Keratinocyte (primary cell): ENCODE results near the gene KIF18B. TPM values are rescaled to one million over a fixed set of nuclear protein-coding genes. Genes with fewer than 3 reads are reported as not detected.

ENCODE experiments used
- DNase-seq: peaks from one replicate; pipeline ENCODE4 v3.0.0-alpha.2; 2011; ENCODE audit warnings: low read depth, missing footprints, low spot score
- FAIRE-seq: peaks from 2 replicates; lab custom pipeline; 2011; peaks lifted over from hg19 to GRCh38; lab: Jason Lieb, UNC
- H2AFZ ChIP-seq: 2 replicates; pipeline ENCODE4 v1.6.0; 2012; ENCODE audit warnings: low read length, control low read depth, inconsistent platforms; ENCODE audit not compliant: control insufficient read depth
- H3K27ac ChIP-seq: 2 replicates; pipeline ENCODE4 v1.5.1; 2011; ENCODE audit warnings: low read length; ENCODE audit not compliant: control insufficient read depth, insufficient read depth
- H3K27me3 ChIP-seq: 3 replicates; pipeline ENCODE4 v1.6.0; 2011; ENCODE audit warnings: low read length; ENCODE audit not compliant: control insufficient read depth, insufficient read depth; ENCODE audit errors: extremely low read depth
- H3K36me3 ChIP-seq, 2 experiments: 2 replicates in 1 of 2; 3 replicates in 1 of 2; pipeline ENCODE4 v1.5.1; 2011; ENCODE audit warnings: low read length in 2 of 2, mild to moderate bottlenecking in 1 of 2; ENCODE audit not compliant: control insufficient read depth in 2 of 2, insufficient read depth in 2 of 2; ENCODE audit errors: extremely low read depth in 1 of 2
- H3K4me1 ChIP-seq: 3 replicates; pipeline ENCODE4 v1.5.1; 2011; ENCODE audit warnings: low read length; ENCODE audit not compliant: control insufficient read depth, insufficient read depth; ENCODE audit errors: extremely low read depth
- H3K4me2 ChIP-seq: 3 replicates; pipeline ENCODE4 v1.6.0; 2011; ENCODE audit warnings: low read depth, low read length; ENCODE audit not compliant: control insufficient read depth, insufficient read depth; ENCODE audit errors: extremely low read depth
- H3K4me3 ChIP-seq, 3 experiments: fragments of 200-600 bp in 1 of 3; sonication (generic) in 1 of 3; 2 replicates in 2 of 3; 3 replicates in 1 of 3; pipeline ENCODE4 v1.5.1; 2011 to 2016; ENCODE audit warnings: low read length in 3 of 3, mild to moderate bottlenecking in 3 of 3, control low read depth in 2 of 3, inconsistent platforms in 1 of 3, low read depth in 1 of 3, mixed read lengths in 1 of 3, mixed run types in 1 of 3, moderate library complexity in 1 of 3; ENCODE audit not compliant: control insufficient read depth in 2 of 3, insufficient read depth in 2 of 3; ENCODE audit errors: extremely low read depth in 1 of 3
- H3K79me2 ChIP-seq: 2 replicates; pipeline ENCODE4 v1.6.0; 2012; ENCODE audit warnings: low read length; ENCODE audit not compliant: control insufficient read depth, insufficient read depth
- H3K9ac ChIP-seq: 3 replicates; pipeline ENCODE4 v1.6.0; 2011; ENCODE audit warnings: low read length; ENCODE audit not compliant: control insufficient read depth, insufficient read depth; ENCODE audit errors: extremely low read depth
- H3K9me1 ChIP-seq: 3 replicates; pipeline ENCODE4 v1.6.0; 2011; ENCODE audit warnings: low read length; ENCODE audit not compliant: control insufficient read depth, insufficient read depth; ENCODE audit errors: extremely low read depth
- H3K9me3 ChIP-seq: 2 replicates; pipeline ENCODE4 v1.5.1; 2012; ENCODE audit warnings: low read depth, low read length; ENCODE audit not compliant: control insufficient read depth
- H4K20me1 ChIP-seq: 3 replicates; pipeline ENCODE4 v1.6.0; 2011; ENCODE audit warnings: low read length; ENCODE audit not compliant: control insufficient read depth, insufficient read depth; ENCODE audit errors: extremely low read depth
- CTCF ChIP-seq, 3 experiments: IDR thresholded peaks in 1 of 3; conservative IDR thresholded peaks in 1 of 3; optimal IDR thresholded peaks in 1 of 3; 2 replicates in 2 of 3; 3 replicates in 1 of 3; pipeline versions ENCODE3 to v1.5.1; 2011; ENCODE audit warnings: low read length in 3 of 3, mild to moderate bottlenecking in 3 of 3, moderate library complexity in 2 of 3, control low read depth in 1 of 3, inconsistent platforms in 1 of 3; ENCODE audit not compliant: insufficient read depth in 2 of 3; ENCODE audit errors: extremely low read depth in 1 of 3
- EZH2 ChIP-seq: IDR thresholded peaks from one replicate; pipeline ENCODE4 v1.6.1; 2012; ENCODE audit warnings: inconsistent platforms, mild to moderate bottlenecking, low read length, moderate library complexity
- dilution Hi-C: fragments of 300-500 bp; cut with MboI; formaldehyde crosslinking; loops from one replicate; pipeline ENCODE4 v1.7.0; 2020; ENCODE audit warnings: low sequenced_read_pairs; ENCODE audit not compliant: extremely low pct_ligation_motif_present
- polyA plus RNA-seq, 5 experiments: library from polyadenylated mRNA; depleted of rRNA in 3 of 5; stranded (reverse) in 3 of 5; stranded (forward) in 1 of 5; unstranded in 1 of 5; fragments of >200 nt; gene quantifications; 1 replicate in 1 of 5; 2 replicates in 3 of 5; 3 replicates in 1 of 5; pipeline versions ENCODE4 v1.2.1 to v1.2.3, GENCODE V29; 2011 to 2012; ENCODE audit warnings: missing spikeins in 2 of 5, low read depth in 1 of 5, low replicate concordance in 1 of 5

KIF18B gene
- polyA plus RNA-seq, 1 donor (not counting 4 experiments of a cell fraction or from before 2014, with no cell fraction given): 5.1 TPM

GRCh38 chr17:44977814-44978550 is 30.4 kb upstream of the KIF18B start:
- no peak overlapping the region for H3K27ac ChIP-seq
- H3K9me1 ChIP-seq: no peaks in the 10 kb centered on the region
- H3K79me2 ChIP-seq: no peaks in the 10 kb centered on the region
- TF ChIP-seq EZH2: no peak
- no peak for TF ChIP-seq CTCF (optimal IDR thresholded peaks at IDR 0.05 in 1 of 3, IDR thresholded peaks at IDR 0.05 in 1 of 3, conservative IDR thresholded peaks at IDR 0.05 in 1 of 3; ENCODE audit: extremely low read depth in 1 of 3, insufficient read depth in 2 of 3, low read length in 3 of 3)
- peaks cover 3% of the 10 kb centered on the region for H4K20me1 ChIP-seq
- H3K9me3 ChIP-seq: no peaks in the 10 kb centered on the region
- no peak for FAIRE-seq
- no peaks in the 10 kb centered on the region for H3K4me1 ChIP-seq
- no peaks in the 10 kb centered on the region for H3K36me3 ChIP-seq
- no peak overlapping the region for H3K4me2 ChIP-seq
- no peak overlapping the region for H3K4me3 ChIP-seq
- dilution Hi-C loops: no loop called here
- DNase-seq: no peak
- peaks cover 29% of the 10 kb centered on the region for H3K27me3 ChIP-seq
- H2AFZ ChIP-seq: no peak overlapping the region
- no peak overlapping the region for H3K9ac ChIP-seq

- DNase-seq (no peak), FAIRE-seq (no peak)
- peaks cover 7% of the 10 kb centered on the region for H3K4me1 ChIP-seq
- H3K4me3 ChIP-seq: no peak overlapping the region
- dilution Hi-C loops: no loop called here
- peaks cover 29% of the 10 kb centered on the region for H3K27me3 ChIP-seq
- peaks cover 3% of the 10 kb centered on the region for H4K20me1 ChIP-seq
- H2AFZ ChIP-seq: no peak overlapping the region
- H3K27ac ChIP-seq: no peak overlapping the region
- H3K9me1 ChIP-seq: no peaks in the 10 kb centered on the region
- TF ChIP-seq EZH2 (no peak), CTCF (optimal IDR thresholded peaks at IDR 0.05 in 1 of 3, IDR thresholded peaks at IDR 0.05 in 1 of 3, conservative IDR thresholded peaks at IDR 0.05 in 1 of 3; ENCODE audit: extremely low read depth in 1 of 3, insufficient read depth in 2 of 3, low read length in 3 of 3) (no peak)
- no peaks in the 10 kb centered on the region for H3K79me2 ChIP-seq
- H3K4me2 ChIP-seq: no peak overlapping the region
- no peaks in the 10 kb centered on the region for H3K36me3 ChIP-seq
- no peaks in the 10 kb centered on the region for H3K9me3 ChIP-seq
- H3K9ac ChIP-seq: no peak overlapping the region
Measured at GRCh38 chr17:44977065-44977464, 29.5 kb upstream of the KIF18B start.
